ENCODE measurements around the gene RAET1G. TPM values are rescaled to one million over a fixed set of nuclear protein-coding genes. Genes with fewer than 3 reads are reported as not detected.
A peak's percentile ranks its signal among the peaks of the same experiment; 100 is the strongest.
"Not testable (repeated sequence)": the region's sequence is repeated elsewhere in the genome, so short reads cannot be mapped to it uniquely, and the experiment has no call there.

RAET1G gene
- total RNA-seq, 1 experiment from 2014 or later = 9.9 TPM

- DNase-seq (ENCODE audit: unreplicated experiment) = no peak
- Mint-ChIP-seq H3K27ac (ENCODE audit: low read depth, unreplicated experiment) (no peak overlapping the region), H3K27me3 (ENCODE audit: insufficient read depth, unreplicated experiment) (no peaks in the 10 kb centered on the region), H3K4me1 (ENCODE audit: insufficient read depth, unreplicated experiment) (peaks cover 5% of the 10 kb centered on the region), H3K4me3 (ENCODE audit: unreplicated experiment) (no peak overlapping the region), H3K9me3 (ENCODE audit: unreplicated experiment) (peaks cover 12% of the 10 kb centered on the region), H3K36me3 (ENCODE audit: insufficient read depth, unreplicated experiment) (peaks cover 6% of the 10 kb centered on the region)
- CTCF ChIA-PET = interaction anchor here (0.8 kb wide), 1 partner anchor 301 kb away, joined by 3 read pairs; no protein-coding TSS in a partner anchor
- POLR2A ChIA-PET = no interaction called here
- intact Hi-C loops (cut with micrococcal nuclease) = no loop called here
- no peak for TF ChIP-seq CTCF (IDR thresholded peaks at IDR 0.05; ENCODE audit: unreplicated experiment)
- no TSS peak for BruUV-seq (replicated peaks)
Measured at GRCh38 chr6:149909701-149910470, 13.0 kb downstream of the RAET1G start.

GRCh38 chr6:149908480-149908879, 14.4 kb downstream of the RAET1G start:
- peaks cover 12% of the 10 kb centered on the region for H3K9me3 Mint-ChIP-seq (ENCODE audit: unreplicated experiment)
- BruUV-seq (replicated peaks); H3K4me3 Mint-ChIP-seq (ENCODE audit: unreplicated experiment); POLR2A ChIA-PET; CTCF ChIA-PET; H3K27ac Mint-ChIP-seq (ENCODE audit: low read depth, unreplicated experiment); H3K4me1 Mint-ChIP-seq (ENCODE audit: insufficient read depth, unreplicated experiment); H3K27me3 Mint-ChIP-seq (ENCODE audit: insufficient read depth, unreplicated experiment); DNase-seq (ENCODE audit: unreplicated experiment); H3K36me3 Mint-ChIP-seq (ENCODE audit: insufficient read depth, unreplicated experiment); intact Hi-C loops (cut with micrococcal nuclease): not testable (repeated sequence)

- BruUV-seq (replicated peaks) = no TSS peak
- Mint-ChIP-seq H3K27ac (ENCODE audit: low read depth, unreplicated experiment) (peak overlapping the region; percentile 27), H3K36me3 (ENCODE audit: insufficient read depth, unreplicated experiment) (peaks cover 6% of the 10 kb centered on the region), H3K4me1 (ENCODE audit: insufficient read depth, unreplicated experiment) (no peaks in the 10 kb centered on the region), H3K9me3 (ENCODE audit: unreplicated experiment) (peaks cover 12% of the 10 kb centered on the region), H3K4me3 (ENCODE audit: unreplicated experiment) (no peak overlapping the region), H3K27me3 (ENCODE audit: insufficient read depth, unreplicated experiment) (no peaks in the 10 kb centered on the region)
- ChIA-PET CTCF (interaction anchor here (0.7 to 1.6 kb wide), 2 partner anchors 64 to 84 kb away, joined by 3 to 5 read pairs; no protein-coding TSS in a partner anchor), POLR2A (interaction anchor here (0.8 kb wide), 1 partner anchor 21 kb away, joined by 3 read pairs; no protein-coding TSS in a partner anchor)
- intact Hi-C loops (cut with micrococcal nuclease) = no loop called here
- DNase-seq (ENCODE audit: unreplicated experiment) = no peak
- TF ChIP-seq CTCF (IDR thresholded peaks at IDR 0.05; ENCODE audit: unreplicated experiment) = no peak
Measured at GRCh38 chr6:149907317-149907716, 15.6 kb downstream of the RAET1G start.

- Mint-ChIP-seq H3K36me3 (ENCODE audit: insufficient read depth, unreplicated experiment) (peaks cover 6% of the 10 kb centered on the region), H3K4me3 (ENCODE audit: unreplicated experiment) (no peak overlapping the region), H3K27me3 (ENCODE audit: insufficient read depth, unreplicated experiment) (no peaks in the 10 kb centered on the region), H3K4me1 (ENCODE audit: insufficient read depth, unreplicated experiment) (no peaks in the 10 kb centered on the region), H3K27ac (ENCODE audit: low read depth, unreplicated experiment) (no peak overlapping the region), H3K9me3 (ENCODE audit: unreplicated experiment) (peaks cover 12% of the 10 kb centered on the region)
- no TSS peak for BruUV-seq (replicated peaks)
- TF ChIP-seq CTCF (IDR thresholded peaks at IDR 0.05; ENCODE audit: unreplicated experiment) = no peak
- intact Hi-C loops (cut with micrococcal nuclease) = no loop called here
- CTCF ChIA-PET = interaction anchor here (0.6 to 1.6 kb wide), 3 partner anchors 19 to 73 kb away, joined by 3 to 5 read pairs (median 3); no protein-coding TSS in a partner anchor
- no peak for DNase-seq (ENCODE audit: unreplicated experiment)
- POLR2A ChIA-PET = interaction anchor here (0.8 to 1.9 kb wide), 3 partner anchors 19 to 71 kb away, joined by 3 to 7 read pairs (median 3); no protein-coding TSS in a partner anchor
Measured at GRCh38 chr6:149906405-149906804, 16.5 kb downstream of the RAET1G start.
